Activated T-helper 1 cell treated with Interleukin-2 at 50 U/mL for 16 hours (primary cell): ENCODE measurements around the gene PJA2.

Source experiments
- DNase-seq: peaks from one replicate; pipeline ENCODE4 v3.0.0-alpha.2; 2020; ENCODE audit warnings: low read depth

Gene PJA2

DNA sequence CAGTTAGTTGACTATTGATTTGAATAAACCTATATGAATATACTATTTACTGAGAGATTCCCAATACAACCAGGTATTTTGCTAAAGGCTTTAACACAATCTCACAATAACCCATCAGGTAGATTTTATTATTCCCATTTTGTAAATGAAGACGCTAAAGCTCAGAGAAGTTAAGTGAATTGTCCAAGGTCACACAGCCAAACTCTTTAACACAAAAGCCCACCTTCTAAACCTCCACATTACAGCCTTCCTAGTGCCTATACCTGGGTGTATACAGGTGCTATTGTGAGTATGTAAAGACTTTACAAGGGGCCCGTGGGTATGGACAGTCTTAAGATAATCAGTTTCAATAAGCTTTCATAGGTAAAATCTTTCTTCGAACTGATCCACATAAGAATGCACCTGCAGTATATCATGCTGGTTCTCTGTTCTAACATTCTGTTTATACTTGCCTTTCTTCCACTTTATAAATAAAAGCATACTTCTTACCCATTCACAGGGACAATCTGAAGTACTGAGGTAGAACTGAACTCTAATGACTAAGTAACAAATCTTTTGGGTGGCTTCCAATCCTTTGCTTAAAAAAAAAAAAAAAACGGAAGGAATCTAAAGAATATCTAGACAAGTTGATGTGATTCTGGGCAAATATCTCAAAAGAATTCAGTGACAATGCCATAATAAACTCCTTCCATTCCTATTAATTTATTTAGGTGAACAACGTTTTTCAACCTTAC, 59.1 kb downstream of the PJA2 start:
- no peak for DNase-seq

DNA sequence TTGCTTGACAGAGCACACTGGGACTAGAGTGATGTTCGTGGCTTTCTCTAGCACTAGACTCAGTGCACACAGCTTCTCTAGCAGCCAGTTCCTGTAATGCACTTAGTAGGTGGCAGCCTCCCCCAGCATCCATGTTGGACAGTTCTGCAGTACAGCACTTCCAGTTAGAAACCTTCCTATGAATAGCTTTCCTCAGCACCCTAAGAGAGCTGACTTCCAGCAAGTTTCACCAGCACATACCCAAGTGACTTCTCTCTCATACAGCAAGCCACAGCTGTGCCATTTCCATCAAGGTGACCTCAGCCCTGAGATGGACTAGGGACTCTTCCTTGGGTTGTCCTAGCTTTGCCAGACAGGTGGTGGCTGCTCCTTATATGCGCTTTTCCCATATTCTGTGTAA, 60.4 kb downstream of the PJA2 start:
- no peak for DNase-seq

DNA sequence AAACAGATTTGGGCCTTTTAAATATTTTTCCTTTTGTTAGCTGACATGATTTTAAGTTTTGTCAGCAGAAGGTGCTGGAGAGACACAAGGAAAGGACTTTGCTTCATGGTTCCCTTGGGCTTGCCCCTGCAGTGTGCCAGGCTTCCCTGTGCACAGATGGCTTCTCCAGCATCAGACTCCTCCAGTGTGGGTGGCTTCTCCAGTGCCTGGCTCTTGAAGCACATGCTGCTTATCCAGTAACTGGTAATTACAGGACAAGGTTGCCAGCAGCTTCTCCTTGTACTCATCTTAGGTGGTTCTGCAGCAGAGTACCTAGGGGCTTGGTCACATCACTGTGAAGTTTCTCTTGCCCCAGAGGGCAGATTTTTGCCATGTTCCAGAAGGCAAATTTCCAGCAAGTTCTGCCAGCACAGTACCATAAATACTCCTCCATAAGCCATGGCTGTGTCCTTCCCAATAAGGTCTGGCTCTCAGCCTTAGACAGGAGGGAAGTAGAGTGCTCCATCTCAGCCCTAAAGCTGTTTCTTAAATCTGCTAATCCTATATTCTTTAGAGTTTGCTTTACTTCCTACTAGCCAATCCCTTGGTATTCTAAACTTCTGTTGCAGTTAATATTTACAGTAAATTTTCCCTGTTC, 62.4 kb downstream of the PJA2 start:
- no peak for DNase-seq

DNA sequence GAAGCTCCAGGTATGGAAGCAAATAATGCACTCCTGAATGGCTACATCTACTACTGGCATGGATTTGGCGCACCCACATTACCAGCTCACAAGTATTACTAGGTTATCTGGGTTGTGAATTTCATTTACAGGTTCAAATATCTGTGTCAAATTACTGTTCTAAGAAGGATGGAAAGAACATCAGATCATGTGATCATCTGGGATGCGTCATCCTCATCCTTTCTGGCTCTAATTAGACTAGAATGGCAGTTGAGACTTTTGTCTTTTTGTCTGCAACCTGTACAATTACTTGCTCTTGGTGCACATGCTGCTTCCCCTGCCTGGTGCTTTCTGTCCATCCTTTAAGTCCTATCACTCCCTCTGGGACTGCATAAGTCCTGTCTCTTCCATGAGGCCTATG, 64.1 kb downstream of the PJA2 start:
- DNase-seq: no peak

DNA sequence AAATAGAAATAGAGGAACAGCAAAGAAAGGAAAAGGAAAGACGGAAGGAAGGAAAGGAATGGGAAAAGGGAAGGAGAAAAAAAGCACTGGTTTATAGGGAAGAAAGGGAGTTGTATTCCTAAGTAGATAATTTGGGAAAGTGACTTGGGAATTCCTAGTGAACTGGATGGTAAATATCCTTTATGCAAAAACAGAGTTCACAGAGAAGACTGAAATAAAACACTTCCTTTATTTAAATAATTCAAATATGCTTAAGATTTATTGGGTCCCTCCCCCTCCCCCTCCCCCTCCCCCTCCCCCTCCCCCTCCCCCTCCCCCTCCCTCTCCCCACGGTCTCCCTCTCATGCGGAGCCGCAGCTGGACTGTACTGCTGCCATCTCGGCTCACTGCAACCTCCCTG, 69.4 kb downstream of the PJA2 start:
- DNase-seq: no peak

DNA sequence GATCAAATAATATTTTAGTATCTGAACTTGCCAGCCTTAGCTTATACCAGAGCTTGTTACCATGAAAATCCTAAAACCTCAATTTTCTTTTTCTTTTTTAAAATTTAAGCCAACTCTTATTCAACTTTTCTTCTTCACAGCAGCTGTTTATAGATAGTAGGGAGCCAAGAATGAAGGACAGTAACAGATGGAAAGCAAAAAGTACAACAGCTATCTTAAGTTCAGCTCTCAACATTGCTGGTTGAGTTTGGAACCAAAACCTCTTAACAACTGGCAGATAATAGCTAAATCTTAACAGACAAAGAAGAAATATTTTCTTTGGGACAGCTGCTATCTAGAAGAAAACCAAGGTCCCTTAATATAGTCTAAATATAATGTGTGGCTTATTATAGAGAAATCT, 74.7 kb downstream of the PJA2 start:
- DNase-seq: no peak

DNA sequence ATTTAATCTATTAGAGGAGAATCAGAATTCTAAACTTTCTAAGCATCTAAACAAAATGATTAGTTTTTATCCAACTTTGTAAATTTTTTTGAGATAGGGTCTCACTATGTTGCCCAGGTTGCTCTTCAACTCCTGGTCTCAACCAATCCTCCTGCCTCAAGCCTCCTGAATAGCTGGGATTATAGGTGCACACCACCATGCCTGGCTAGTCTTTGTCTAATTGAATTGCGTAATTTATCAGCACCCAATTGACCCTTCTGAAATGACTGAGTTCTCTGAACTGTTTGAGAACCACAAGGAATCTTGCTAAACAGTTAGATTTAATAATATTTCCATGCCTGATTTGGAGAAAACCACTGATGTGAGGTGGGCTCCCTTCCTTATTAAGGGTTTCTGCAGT, 75.7 kb downstream of the PJA2 start:
- DNase-seq: no peak

DNA sequence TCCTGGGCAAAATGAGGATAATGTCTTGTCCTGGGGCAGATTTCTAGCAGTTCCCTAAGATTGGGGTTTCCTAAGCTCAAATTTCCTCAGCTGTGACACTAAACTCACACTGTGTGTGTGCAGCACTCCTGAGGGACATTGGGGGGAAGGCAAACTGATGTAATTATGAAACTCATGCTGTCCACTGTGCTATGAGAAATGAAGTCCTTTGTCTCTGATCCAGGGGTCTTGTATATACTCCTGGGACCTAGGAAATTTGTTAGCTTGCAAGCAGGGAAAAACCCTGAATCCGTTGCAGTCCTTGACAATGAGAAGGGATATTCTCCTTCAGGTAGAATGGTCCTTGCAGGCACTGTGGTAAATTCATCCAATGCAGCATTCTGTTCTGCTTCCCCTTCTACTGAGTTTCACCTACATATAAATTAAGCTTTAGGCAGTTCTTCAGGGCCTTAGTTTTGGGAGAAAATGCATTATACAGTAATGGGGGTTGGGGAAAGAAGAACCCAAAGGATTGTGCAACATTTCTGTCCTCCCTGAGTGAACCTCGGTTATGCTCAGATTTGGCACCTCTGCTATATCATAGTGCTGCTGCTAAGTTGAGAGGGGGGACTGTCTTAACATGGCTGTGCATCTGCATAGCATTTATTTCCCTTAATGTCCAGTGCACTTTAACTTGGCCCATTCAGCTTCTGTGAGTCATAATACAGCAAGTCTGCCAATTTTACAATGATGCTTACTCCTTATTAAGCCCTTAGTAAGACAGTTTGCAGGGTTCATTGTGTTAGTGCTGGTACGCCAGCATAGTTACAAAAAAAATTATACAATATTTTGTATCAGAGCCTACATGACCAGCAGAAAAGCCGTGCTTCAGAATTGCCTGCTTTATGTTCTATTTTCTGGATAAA, 80.2 kb downstream of the PJA2 start:
- no peak for DNase-seq

DNA sequence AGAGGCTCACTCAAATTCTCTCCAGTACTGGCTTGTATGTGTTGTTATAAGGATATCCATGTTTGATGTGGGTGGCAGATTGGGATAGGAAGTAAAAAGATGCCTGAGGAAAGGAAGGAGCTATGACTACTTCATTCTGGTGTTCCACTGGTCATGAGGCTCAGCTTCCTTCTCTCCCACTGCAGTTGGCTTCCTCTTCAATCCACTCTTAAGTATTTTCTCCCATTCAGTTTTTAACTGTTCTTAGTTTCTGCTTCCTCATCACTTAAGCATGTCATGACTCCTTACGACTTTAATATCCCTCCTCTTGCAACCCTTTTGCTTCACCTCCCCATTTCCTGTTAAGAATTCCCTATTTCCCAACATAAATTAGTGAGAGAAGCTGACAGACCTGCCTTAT, 81.1 kb downstream of the PJA2 start:
- no peak for DNase-seq

DNA sequence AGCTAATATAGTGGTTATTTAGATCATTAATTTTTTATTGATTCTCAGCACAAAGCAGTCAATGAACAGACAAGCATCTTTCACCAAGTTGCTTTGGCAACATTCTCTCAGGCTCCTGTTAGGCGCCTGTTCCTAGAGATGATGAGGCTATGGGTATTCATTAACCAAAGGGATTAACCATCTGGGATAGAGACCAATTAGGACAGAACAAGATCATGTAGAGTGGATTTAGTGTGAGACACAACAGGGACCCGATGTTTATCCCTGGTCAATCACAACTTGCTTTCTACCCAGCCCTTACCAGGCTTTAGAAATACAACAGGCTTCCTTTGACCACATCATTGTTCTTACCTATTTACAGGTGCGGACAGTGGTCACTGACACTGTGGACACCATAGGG, 82.2 kb downstream of the PJA2 start:
- no peak for DNase-seq

DNA sequence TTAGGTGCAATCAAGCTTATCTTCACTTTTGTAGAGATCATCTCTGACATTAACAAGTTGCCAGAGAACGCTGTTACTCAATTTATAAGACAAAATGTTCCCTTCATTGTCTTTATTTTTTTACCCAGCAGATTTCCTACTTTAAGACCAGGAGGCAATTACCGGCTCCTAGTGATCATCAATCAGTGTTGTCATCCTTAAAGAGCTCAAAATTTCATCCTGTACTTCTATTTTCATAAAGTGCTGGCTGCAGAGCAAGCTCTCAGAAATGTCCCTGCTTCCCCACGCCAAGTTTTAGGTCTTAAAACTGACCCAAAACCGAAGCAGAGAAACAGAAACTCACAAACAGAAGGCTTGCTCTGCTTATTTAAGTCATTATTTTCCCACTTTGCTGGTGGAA, 82.9 kb downstream of the PJA2 start:
- no peak for DNase-seq

DNA sequence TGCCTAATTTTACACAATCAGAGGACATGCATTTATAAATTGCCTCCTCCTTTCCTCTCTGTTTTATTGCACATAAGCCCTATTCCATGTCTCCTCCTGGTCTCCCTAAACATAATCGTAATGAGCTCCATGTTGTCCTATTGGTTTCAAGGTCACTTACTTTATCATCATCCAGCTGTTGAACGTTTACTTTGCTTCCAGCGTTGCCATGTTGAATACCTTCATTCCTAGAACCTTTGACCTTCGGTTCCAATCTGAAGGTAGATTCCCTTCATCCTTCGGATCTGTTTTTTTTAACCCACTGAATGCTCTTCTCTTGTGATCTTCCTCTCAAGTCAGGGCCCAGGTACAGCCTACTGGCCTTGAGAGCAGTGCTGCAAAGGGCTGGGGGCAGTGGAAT, 84.3 kb downstream of the PJA2 start:
- no peak for DNase-seq

DNA sequence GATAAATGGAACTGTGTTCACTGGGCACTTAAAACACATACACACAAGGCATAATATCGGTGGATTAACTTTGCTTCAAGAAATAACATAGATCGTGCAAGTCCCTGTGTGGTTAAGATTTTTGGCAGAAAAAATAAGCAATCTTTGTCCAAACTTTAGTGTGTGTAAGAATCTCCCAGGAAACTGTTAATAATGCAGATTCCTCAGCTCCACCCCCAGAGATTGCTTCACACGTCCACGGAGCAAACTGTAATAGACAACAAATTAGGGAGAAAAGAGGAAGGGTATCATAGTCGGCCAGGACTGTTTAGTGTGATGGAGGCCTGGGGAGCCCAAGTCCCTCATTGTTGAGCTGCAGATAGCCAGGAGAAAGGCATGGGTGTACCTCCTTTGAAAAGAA, 84.8 kb downstream of the PJA2 start:
- DNase-seq: no peak

DNA sequence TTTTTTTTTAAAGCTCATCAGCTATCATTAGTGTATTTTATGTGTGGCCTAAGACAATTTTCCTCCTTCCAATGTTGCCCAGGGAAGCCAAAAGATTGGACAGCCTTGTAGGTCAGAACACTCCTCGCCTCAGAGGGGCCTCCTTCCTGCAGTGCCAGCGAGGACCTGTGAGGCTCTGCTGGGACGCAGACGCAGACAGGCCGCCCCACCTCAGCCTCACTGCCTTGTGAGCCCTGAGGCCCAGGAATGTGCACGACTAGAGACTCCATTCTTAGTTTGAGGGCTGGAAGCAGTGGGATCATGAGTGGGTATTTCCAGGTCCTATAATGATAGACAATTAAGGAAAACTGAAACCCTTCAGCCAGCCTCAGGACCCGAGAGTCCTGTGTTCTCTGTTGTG, 85.4 kb downstream of the PJA2 start:
- no peak for DNase-seq

DNA sequence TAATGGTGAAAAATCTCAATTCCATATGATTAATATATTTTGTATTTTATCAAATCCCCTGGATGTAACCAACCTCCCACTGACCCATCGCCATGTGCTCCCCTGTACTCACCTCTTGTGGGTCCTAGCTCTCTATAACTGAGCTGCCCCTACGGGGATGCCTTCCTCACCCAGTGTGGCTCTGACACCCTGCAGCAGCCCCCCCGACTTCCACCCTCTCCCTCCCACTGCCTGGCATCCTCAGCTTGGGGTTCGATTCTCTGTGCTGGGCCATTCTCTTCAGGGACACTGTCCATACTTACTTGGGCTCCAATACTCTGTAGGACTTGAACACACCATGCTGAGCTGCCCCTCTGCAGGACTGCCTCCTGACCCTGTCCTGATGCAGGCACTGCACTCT, 87.1 kb downstream of the PJA2 start:
- no peak for DNase-seq

DNA sequence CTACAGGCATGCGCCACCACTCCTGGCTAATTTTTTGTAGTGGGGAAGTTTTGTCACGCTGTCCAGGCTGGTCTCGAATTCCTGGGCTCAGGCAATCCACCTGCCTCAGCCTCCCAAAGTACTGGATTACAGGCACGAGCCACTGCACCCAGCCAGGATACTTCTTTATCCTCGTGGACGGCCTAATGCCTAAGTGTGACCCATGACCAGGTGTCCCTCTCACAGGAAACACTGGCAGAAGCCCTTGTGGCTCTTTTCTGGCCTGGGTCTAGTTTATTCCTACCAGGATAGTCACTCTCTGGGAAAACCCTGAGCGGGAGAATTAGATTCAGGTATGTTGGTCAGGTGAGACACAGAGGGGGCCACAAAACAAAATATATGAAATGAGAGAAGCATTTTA, 90.4 kb downstream of the PJA2 start:
- DNase-seq: no peak

DNA sequence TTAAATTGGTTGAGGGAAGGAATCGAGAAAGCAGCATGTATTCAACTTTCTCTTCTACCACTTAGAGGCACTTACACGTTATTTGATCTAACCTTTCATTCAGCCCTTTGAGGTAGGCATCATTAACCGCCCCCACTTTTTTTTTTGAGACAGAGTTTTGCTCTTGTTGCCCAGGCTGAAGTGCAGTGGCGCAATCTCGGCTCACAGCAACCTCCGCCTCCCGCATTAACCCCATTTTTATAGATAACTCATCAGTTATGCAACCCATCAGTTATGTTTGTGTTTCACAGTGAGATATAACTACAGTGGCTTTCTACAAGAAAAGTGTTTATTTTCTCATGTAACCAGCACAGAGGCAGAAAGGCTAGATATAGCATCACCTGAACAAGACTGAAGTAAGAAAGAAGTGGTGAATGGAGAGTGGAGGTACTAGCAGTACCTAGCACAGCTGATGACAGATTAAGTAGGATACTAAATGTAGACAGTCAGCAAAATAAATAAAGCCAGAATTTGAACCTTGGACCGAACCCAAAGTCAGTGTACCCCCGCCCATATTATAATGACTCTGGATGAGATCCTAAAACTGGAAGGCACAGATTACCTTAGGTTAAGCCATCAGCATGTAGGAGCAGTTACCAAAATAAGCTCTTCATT, 91.2 kb downstream of the PJA2 start:
- no peak for DNase-seq

DNA sequence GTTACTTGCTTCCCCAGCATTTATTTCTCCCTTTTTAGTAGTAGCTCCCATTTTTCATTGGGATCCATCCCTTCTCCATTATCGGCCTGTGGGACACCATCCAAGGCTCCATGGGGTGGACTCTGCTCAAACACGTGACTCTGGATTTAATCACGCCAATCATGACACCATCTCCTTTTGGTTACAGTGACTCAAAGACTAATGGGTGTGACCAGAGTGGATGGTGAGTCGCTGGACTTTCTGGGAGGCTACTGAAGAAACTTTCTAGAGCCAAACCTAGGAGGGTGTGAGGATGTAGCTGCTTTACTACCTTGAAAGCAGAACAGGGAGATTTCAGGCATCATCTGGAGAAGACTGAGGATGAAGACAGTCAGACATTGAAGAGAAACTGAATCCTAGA, 93.1 kb downstream of the PJA2 start:
- DNase-seq: no peak

DNA sequence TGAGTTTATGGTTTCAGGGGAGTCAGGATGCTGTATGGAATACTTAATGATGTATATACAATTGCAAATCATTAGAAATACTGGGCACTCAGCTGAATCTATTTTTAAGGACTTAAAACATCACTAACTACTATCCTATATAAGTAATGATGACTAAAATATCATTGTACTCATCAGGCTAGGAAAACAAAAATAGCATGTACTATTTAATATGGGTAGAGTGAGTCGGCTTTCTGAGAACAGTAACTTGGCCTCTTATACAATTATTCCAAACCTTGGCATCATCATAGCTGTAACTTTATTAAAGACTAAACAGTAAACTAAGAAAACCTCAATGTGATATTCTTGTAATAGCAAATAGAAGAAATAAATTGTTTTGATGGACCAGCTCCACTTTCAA, 94.5 kb downstream of the PJA2 start:
- no peak for DNase-seq

DNA sequence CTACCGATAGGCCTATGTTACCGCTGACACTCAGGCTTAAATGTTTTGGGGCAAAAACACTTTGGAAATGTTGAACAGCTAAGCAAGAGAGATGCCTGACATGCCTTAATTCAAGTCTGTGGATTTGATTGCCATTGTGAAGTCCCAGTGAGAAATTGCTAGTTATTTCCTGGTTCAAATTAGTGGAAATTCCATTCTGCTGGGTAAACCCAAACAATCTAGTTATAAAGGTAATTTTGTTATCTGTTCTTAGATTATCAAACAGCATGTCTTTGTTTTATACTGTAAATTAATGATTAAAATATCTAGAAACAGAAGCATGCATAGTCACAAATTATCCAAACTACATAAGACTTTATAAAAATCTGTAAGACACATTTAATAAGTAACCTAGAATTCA, 96.6 kb downstream of the PJA2 start:
- no peak for DNase-seq

DNA sequence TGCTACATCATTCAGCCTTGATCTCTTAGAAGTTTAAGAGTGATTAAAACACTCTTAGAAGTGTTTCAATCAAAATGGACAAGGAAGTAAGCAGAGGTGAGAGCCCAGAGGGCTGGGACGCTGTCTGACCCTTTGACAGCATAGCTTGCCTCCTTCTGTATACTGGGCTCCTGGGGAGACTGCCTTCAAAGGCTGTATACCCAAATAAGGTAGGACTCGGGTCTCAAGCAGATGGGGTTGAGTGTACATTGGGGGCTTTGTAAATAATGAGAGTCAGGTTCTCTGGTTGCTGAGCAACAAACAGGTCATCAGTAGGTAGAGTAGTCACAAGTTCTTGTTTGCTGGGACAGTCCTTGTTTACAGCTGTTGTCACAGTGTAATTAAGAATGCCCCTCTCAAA, 97.1 kb downstream of the PJA2 start:
- DNase-seq: no peak

DNA sequence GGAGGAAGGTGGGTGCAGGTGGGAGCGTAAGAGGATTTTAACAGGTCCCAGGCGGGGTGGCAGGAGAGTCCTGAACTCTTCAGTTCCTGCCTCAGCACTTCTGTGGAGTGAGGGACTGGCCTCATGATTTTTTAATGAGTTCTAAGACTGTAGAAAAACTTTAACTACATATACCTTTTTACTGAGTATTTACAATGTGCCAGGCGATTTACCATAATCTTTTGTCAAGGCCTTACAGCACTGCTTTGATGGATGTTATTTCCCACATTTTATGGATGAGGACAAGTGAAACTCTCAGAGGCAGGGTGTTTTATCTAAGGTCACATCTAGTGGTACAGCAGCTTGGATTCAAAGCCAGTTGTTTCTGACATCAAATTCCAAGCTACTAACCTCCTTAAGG, 99.5 kb downstream of the PJA2 start:
- DNase-seq: no peak
